Activated naive CD4-positive, alpha-beta T cell treated with anti-CD3 and anti-CD28 coated beads, Interleukin-2, amount 50 U/mL, for 72 hours (primary cell): ENCODE measurements around the gene ALDH1A3. TPM values are rescaled to one million over a fixed set of nuclear protein-coding genes. Genes with fewer than 3 reads are reported as not detected.

Experiments used
- ATAC-seq, 2 donors: fragments of 150-1000 bp; cut with Tn5 transposase; 2 replicates each; pipeline ENCODE4 v1.10.0; 2021; ENCODE audit warnings: mild to moderate bottlenecking in 2 of 2, moderate library complexity in 2 of 2
- DNase-seq, 2 donors: peaks; one replicate each; pipeline ENCODE4 v3.0.0; 2021 to 2022; ENCODE audit warnings: low spot score in 2 of 2
- H3K27ac Mint-ChIP-seq, 2 donors: one replicate each; pipeline ENCODE4 v1.8.0; 2022; ENCODE audit warnings: mild to moderate bottlenecking in 2 of 2, mixed read lengths in 2 of 2
- H3K36me3 Mint-ChIP-seq, 2 donors: one replicate each; pipeline ENCODE4 v1.8.0; 2022; ENCODE audit warnings: mixed read lengths in 2 of 2
- H3K9me3 Mint-ChIP-seq, 2 donors: one replicate each; pipeline ENCODE4 v1.8.0; 2022; ENCODE audit warnings: mixed read lengths in 2 of 2
- total RNA-seq, 2 donors: library from RNA; stranded (reverse); gene quantifications; one replicate each; pipeline ENCODE4 v1.2.3, GENCODE V29; 2022

ALDH1A3 gene
- total RNA-seq, 2 donors from 2014 or later = not detected

DNA sequence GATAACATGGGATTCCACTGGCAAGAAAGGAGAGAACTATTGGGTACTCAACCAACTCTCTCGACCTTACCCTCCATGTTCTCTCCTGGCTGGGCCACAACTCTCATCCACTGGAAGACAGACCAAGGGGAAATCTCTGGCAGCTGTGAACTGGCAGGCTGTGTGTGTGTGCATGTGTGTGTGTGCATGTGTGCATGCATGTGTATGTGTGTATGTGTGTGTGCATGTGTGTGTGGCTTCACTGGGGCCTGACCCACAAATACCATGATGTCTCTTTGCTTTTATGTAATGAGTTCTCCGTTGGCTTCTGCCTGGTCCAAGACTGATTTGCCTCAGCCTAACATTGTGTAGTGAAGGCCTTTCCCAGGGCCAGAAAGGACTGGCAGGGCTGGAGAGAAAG is 4.1 kb upstream of the ALDH1A3 start:
- DNase-seq = no peak
- H3K9me3 Mint-ChIP-seq = no peaks in the 10 kb centered on the region
- no peaks in the 10 kb centered on the region for H3K36me3 Mint-ChIP-seq
- H3K27ac Mint-ChIP-seq = no peak overlapping the region
- ATAC-seq = no peak

DNA sequence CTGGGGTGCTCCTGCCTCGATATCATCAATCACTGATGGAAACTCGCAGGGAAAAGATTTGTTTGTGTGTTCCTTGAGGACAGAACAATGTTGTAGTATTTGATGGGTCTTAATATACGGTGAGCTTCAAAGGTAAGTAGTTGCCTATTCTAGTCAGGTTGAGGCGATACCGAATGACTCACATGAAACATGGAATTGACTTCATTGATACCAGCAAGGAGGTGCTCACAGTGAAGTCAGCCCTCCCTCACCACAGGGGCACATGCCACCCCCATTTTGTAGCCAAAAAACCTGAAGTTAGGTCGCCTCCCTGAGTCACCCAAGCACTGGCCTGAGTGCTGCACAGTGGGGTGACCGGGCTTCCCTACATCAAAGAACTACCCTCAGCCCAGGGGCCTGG is 3.7 kb upstream of the ALDH1A3 start:
- Mint-ChIP-seq H3K36me3 (peaks cover 0 to 2% of the 10 kb centered on the region in 2 donors), H3K27ac (no peak overlapping the region), H3K9me3 (no peaks in the 10 kb centered on the region)
- ATAC-seq (no peak), DNase-seq (no peak)

GRCh38 chr15:100877551-100877950 is 2.1 kb upstream of the ALDH1A3 start:
- DNase-seq = no peak
- H3K27ac Mint-ChIP-seq = no peak overlapping the region
- H3K9me3 Mint-ChIP-seq = no peaks in the 10 kb centered on the region
- peaks cover 0 to 4% of the 10 kb centered on the region in 2 donors for H3K36me3 Mint-ChIP-seq
- no peak for ATAC-seq

- no peak for ATAC-seq
- Mint-ChIP-seq H3K9me3 (no peaks in the 10 kb centered on the region), H3K36me3 (peaks cover 0 to 4% of the 10 kb centered on the region in 2 donors), H3K27ac (no peak overlapping the region)
- DNase-seq = no peak
Measured at GRCh38 chr15:100878130-100878529, 1.5 kb upstream of the ALDH1A3 start.

DNA sequence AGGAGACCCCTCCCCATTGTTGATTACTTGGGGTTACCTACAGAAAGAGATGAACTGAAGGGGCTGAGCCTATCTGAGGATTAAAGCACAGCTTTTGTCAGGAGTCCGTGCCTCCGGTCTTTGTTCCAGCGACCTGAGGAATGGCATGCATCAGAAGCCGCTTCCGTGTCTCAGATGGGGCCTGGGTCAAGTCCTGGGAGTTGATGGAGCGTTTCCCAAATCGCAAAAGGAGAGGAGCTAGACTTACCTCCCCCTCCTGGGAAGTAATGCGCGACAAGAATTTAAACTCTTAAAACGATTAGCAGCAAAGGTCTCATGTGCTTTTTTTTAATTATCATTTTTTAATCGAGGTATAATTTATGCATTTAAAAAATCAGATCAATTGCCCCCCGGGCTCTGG is 983 bp upstream of the ALDH1A3 start:
- ATAC-seq (no peak), DNase-seq (no peak)
- no peak overlapping the region for H3K27ac Mint-ChIP-seq
- peaks cover 0 to 4% of the 10 kb centered on the region in 2 donors for H3K36me3 Mint-ChIP-seq
- no peaks in the 10 kb centered on the region for H3K9me3 Mint-ChIP-seq

- no peaks in the 10 kb centered on the region for H3K9me3 Mint-ChIP-seq
- no peak for DNase-seq
- peaks cover 0 to 4% of the 10 kb centered on the region in 2 donors for H3K36me3 Mint-ChIP-seq
- no peak overlapping the region for H3K27ac Mint-ChIP-seq
- ATAC-seq = peak in 1 of 2 donors; percentile 44
Measured at GRCh38 chr15:100879061-100879463, 569 bp upstream of the ALDH1A3 start.

GRCh38 chr15:100880139-100880896 is 687 bp downstream of the ALDH1A3 start:
- Mint-ChIP-seq H3K27ac (no peak overlapping the region), H3K9me3 (no peaks in the 10 kb centered on the region), H3K36me3 (peaks cover 0 to 4% of the 10 kb centered on the region in 2 donors)
- peak in 1 of 2 donors; percentile 4 for ATAC-seq
- no peak for DNase-seq

GRCh38 chr15:100880897-100881242 is 1.2 kb downstream of the ALDH1A3 start:
- Mint-ChIP-seq H3K27ac (no peak overlapping the region), H3K36me3 (peaks cover 0 to 4% of the 10 kb centered on the region in 2 donors), H3K9me3 (no peaks in the 10 kb centered on the region)
- DNase-seq (no peak), ATAC-seq (no peak)

GRCh38 chr15:100881573-100882336 is 2.1 kb downstream of the ALDH1A3 start:
- DNase-seq (no peak), ATAC-seq (no peak)
- Mint-ChIP-seq H3K36me3 (peaks cover 0 to 4% of the 10 kb centered on the region in 2 donors), H3K9me3 (no peaks in the 10 kb centered on the region), H3K27ac (no peak overlapping the region)

DNA sequence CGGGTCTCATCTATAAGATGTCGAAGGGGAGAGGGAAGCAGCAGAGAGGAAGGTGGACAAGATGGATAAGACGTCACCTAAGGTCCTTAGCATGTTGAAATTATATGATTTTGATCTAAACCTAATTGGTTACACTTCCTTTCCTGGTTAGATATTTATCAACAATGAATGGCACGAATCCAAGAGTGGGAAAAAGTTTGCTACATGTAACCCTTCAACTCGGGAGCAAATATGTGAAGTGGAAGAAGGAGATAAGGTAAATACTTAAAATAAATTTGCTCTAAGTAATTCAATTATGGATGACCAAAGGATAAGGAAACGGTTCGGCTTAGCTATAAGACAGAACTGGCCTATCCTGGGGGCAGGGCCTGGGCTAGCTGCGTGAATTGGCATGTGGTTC is 5.5 kb downstream of the ALDH1A3 start:
- ATAC-seq (no peak), DNase-seq (no peak)
- H3K27ac Mint-ChIP-seq = no peak overlapping the region
- H3K36me3 Mint-ChIP-seq = peaks cover 0 to 4% of the 10 kb centered on the region in 2 donors
- no peaks in the 10 kb centered on the region for H3K9me3 Mint-ChIP-seq

GRCh38 chr15:100885811-100886210 is 6.2 kb downstream of the ALDH1A3 start:
- DNase-seq (no peak), ATAC-seq (no peak)
- peaks cover 0 to 3% of the 10 kb centered on the region in 2 donors for H3K36me3 Mint-ChIP-seq
- H3K27ac Mint-ChIP-seq = no peak overlapping the region
- no peaks in the 10 kb centered on the region for H3K9me3 Mint-ChIP-seq

DNA sequence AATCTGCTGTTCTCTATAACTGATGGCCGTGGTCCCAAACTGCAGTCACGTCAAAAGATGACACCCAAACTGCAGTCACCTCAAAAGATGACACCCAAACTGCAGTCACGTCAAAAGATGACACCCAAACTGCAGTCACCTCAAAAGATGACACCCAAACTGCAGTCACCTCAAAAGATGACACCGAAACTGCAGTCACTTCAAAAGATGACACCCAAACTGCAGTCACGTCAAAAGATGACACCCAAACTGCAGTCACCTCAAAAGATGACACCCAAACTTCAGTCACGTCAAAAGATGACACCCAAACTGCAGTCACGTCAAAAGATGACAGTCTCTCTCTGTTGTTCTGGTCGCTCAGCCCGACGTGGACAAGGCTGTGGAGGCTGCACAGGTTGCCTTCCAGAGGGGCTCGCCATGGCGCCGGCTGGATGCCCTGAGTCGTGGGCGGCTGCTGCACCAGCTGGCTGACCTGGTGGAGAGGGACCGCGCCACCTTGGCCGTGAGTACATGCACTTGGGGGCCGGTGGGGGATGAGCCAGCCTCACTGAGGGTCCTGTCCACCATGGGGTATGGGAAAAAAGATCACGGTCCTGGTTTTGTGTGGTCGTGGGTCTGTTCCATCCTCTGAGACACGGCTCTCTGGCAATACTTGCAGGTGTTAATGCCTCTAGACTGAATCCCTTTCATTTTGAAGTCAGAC is 7.7 kb downstream of the ALDH1A3 start:
- H3K36me3 Mint-ChIP-seq = no peaks in the 10 kb centered on the region
- H3K27ac Mint-ChIP-seq = no peak overlapping the region
- DNase-seq = no peak
- H3K9me3 Mint-ChIP-seq = no peaks in the 10 kb centered on the region
- no peak for ATAC-seq

GRCh38 chr15:100889385-100890050 is 9.9 kb downstream of the ALDH1A3 start:
- no peak overlapping the region for H3K27ac Mint-ChIP-seq
- H3K36me3 Mint-ChIP-seq = no peaks in the 10 kb centered on the region
- no peaks in the 10 kb centered on the region for H3K9me3 Mint-ChIP-seq
- ATAC-seq (no peak), DNase-seq (no peak)

DNA sequence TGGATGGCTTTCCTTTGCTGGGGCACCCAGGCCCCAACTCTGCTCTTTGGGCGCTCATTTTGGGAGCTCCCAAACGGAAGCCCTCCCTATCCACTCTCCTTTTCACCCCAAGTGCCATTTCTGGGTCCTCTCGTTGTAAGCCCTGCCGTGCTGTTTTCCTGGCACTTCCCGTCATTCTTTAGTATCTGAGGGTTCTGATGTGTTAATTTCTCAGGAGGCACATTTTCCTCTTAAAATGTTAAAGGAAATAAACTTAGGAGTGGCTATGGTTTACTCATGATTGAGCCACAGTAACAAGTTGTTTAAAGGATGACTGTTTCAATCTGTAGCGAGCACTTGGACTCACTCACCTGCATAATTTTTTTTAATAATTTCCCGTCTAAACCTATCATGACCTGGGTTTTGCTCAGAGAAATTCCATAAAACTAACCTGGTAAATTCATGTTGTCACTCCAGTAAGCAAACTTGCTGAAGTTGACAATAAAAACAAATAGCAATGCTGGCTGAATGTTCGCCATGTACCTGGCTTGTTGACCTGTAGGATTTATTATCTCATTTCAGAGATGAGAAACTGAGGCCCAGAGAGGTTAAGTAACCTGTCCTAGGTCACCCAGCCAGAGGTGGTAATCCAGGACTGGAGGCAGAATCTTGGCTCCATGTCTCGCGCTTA is 10.6 kb downstream of the ALDH1A3 start:
- Mint-ChIP-seq H3K9me3 (no peaks in the 10 kb centered on the region), H3K36me3 (no peaks in the 10 kb centered on the region), H3K27ac (no peak overlapping the region)
- DNase-seq = no peak
- ATAC-seq = no peak

DNA sequence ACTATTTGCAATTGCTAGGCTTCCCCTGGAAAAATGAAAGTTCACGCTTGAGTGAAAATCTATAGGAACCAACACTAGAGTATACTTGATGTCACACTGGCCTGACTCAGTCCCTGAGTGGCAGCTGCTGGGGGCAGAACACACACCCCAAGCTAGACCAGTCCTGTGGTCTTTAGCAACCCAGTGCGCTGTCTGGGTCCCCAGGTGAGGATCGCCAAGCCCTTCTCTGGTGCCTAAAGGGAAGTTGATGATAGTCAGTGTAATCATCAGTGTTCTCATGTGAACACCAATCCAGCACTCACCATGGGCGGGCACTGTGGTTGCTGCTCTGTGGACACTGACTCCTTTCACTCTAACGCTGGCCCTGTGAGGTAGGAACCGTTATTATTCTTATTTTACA is 11.2 kb downstream of the ALDH1A3 start:
- H3K27ac Mint-ChIP-seq = no peak overlapping the region
- no peaks in the 10 kb centered on the region for H3K36me3 Mint-ChIP-seq
- DNase-seq = no peak
- no peaks in the 10 kb centered on the region for H3K9me3 Mint-ChIP-seq
- no peak for ATAC-seq

DNA sequence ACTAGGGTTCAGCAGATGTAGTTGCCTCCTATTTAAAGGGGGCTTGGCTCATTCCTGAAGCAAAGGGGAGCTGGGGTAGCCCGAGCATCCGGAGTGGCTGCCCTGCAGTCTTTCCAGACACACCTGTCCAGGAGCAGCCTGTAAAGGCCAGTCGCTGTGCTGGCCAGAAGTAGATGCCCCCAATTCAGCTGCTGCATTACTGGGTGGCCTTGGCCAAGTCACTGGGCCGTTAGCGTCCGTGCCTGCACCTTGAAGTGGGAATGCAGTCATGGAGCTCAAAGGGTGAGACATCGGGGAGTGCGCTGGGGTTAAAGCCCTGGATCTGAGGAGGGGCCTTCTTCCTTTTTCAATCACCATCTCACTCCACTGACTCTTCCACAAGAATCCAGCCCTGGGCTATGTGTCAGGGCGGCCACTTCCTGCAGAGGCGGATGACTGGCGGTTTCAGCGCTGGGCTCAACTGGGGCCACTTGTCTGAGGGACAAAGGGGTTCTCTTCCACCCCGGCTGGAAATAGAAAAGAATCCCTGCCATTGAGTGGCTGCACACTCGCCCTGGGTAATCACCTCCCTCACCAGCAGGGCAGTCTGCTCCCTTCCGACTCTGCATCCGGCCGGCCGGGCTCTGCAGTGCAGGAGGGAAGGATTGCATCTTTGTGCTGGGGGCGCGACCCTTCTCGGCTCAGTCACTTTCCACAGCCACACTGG is 11.8 kb downstream of the ALDH1A3 start:
- no peak overlapping the region for H3K27ac Mint-ChIP-seq
- no peaks in the 10 kb centered on the region for H3K36me3 Mint-ChIP-seq
- DNase-seq (no peak), ATAC-seq (no peak)
- no peaks in the 10 kb centered on the region for H3K9me3 Mint-ChIP-seq
